ENCODE measurements around the gene COMMD1.
"Not testable (repeated sequence)": the region's sequence is repeated elsewhere in the genome, so short reads cannot be mapped to it uniquely, and the experiment has no call there.

COMMD1 gene

GRCh38 chr2:61888267-61889055 is 17.0 kb upstream of the COMMD1 start, which contains the start of gene CCT4:
Gene CCT4 (minus strand): TSS chr2:61888656. CDS start chr2:61888507, 149 bp downstream.
- Histone ChIP-seq H3K9me3 (ENCODE audit: control insufficient read depth, low read length) (no peaks in the 10 kb centered on the region), H3K9ac (ENCODE audit: low read length) (peak within 1 kb of the TSS; percentile 94), H3K4me3 (ENCODE audit: low read length) (peak within 1 kb of the TSS; percentile 78), H3K27me3 (ENCODE audit: control insufficient read depth, insufficient read depth, low read length) (no peaks in the 10 kb centered on the region), H3K36me3 (ENCODE audit: control insufficient read depth, insufficient read depth, low read length) (no peaks in the 10 kb centered on the region), H3K4me1 (ENCODE audit: control insufficient read depth, insufficient read depth, low read length) (peaks cover 21% of the 10 kb centered on the region)

GRCh38 chr2:61898810-61899209 is 6.7 kb upstream of the COMMD1 start:
- Histone ChIP-seq H3K4me1 (ENCODE audit: control insufficient read depth, insufficient read depth, low read length) (no peaks in the 10 kb centered on the region), H3K27me3 (ENCODE audit: control insufficient read depth, insufficient read depth, low read length) (no peaks in the 10 kb centered on the region), H3K9me3 (ENCODE audit: control insufficient read depth, low read length) (no peaks in the 10 kb centered on the region), H3K4me3 (ENCODE audit: low read length) (no peak overlapping the region), H3K36me3 (ENCODE audit: control insufficient read depth, insufficient read depth, low read length) (no peaks in the 10 kb centered on the region), H3K9ac (ENCODE audit: low read length) (no peak overlapping the region)

GRCh38 chr2:61900281-61900680 is 5.2 kb upstream of the COMMD1 start:
- Histone ChIP-seq H3K9me3 (ENCODE audit: control insufficient read depth, low read length) (no peaks in the 10 kb centered on the region), H3K4me1 (ENCODE audit: control insufficient read depth, insufficient read depth, low read length) (peaks cover 4% of the 10 kb centered on the region), H3K4me3 (ENCODE audit: low read length) (no peak overlapping the region)

GRCh38 chr2:61906186-61906470 is 654 bp downstream of the COMMD1 start:
- H3K9ac ChIP-seq (ENCODE audit: low read length) = peak overlapping the region; percentile 93

More at GRCh38 chr2:61900281-61900680, 5.2 kb upstream of the COMMD1 start:
- Histone ChIP-seq H3K9ac (ENCODE audit: low read length) (no peak overlapping the region), H3K36me3 (ENCODE audit: control insufficient read depth, insufficient read depth, low read length) (no peaks in the 10 kb centered on the region), H3K27me3 (ENCODE audit: control insufficient read depth, insufficient read depth, low read length) (no peaks in the 10 kb centered on the region)

GRCh38 chr2:61909116-61909515 is 3.6 kb downstream of the COMMD1 start:
- H3K4me1 ChIP-seq (ENCODE audit: control insufficient read depth, insufficient read depth, low read length) = peaks cover 4% of the 10 kb centered on the region
- H3K9me3 ChIP-seq (ENCODE audit: control insufficient read depth, low read length) = no peaks in the 10 kb centered on the region
- H3K27me3 ChIP-seq (ENCODE audit: control insufficient read depth, insufficient read depth, low read length) = no peaks in the 10 kb centered on the region
- H3K36me3 ChIP-seq (ENCODE audit: control insufficient read depth, insufficient read depth, low read length) = no peaks in the 10 kb centered on the region
- H3K4me3 ChIP-seq (ENCODE audit: low read length) = no peak overlapping the region
- H3K9ac ChIP-seq (ENCODE audit: low read length) = no peak overlapping the region

More at GRCh38 chr2:61906186-61906470, 654 bp downstream of the COMMD1 start:
- Histone ChIP-seq H3K4me1 (ENCODE audit: control insufficient read depth, insufficient read depth, low read length) (peaks cover 4% of the 10 kb centered on the region), H3K4me3 (ENCODE audit: low read length) (peak overlapping the region; percentile 94), H3K9me3 (ENCODE audit: control insufficient read depth, low read length) (no peaks in the 10 kb centered on the region), H3K36me3 (ENCODE audit: control insufficient read depth, insufficient read depth, low read length) (no peaks in the 10 kb centered on the region), H3K27me3 (ENCODE audit: control insufficient read depth, insufficient read depth, low read length) (no peaks in the 10 kb centered on the region)

GRCh38 chr2:61910603-61911002 is 5.1 kb downstream of the COMMD1 start:
- Histone ChIP-seq H3K36me3 (ENCODE audit: control insufficient read depth, insufficient read depth, low read length) (no peaks in the 10 kb centered on the region), H3K9ac (ENCODE audit: low read length) (no peak overlapping the region), H3K9me3 (ENCODE audit: control insufficient read depth, low read length) (no peaks in the 10 kb centered on the region), H3K4me3 (ENCODE audit: low read length) (no peak overlapping the region), H3K27me3 (ENCODE audit: control insufficient read depth, insufficient read depth, low read length) (no peaks in the 10 kb centered on the region), H3K4me1 (ENCODE audit: control insufficient read depth, insufficient read depth, low read length) (no peaks in the 10 kb centered on the region)

GRCh38 chr2:61911510-61911909 is 6.0 kb downstream of the COMMD1 start:
- H3K27me3 ChIP-seq (ENCODE audit: control insufficient read depth, insufficient read depth, low read length) = no peaks in the 10 kb centered on the region
- H3K36me3 ChIP-seq (ENCODE audit: control insufficient read depth, insufficient read depth, low read length) = no peaks in the 10 kb centered on the region
- no peak overlapping the region for H3K9ac ChIP-seq (ENCODE audit: low read length)

GRCh38 chr2:61914794-61915193 is 9.3 kb downstream of the COMMD1 start:
- not testable (repeated sequence) for H3K27me3 ChIP-seq (ENCODE audit: control insufficient read depth, insufficient read depth, low read length); H3K9me3 ChIP-seq (ENCODE audit: control insufficient read depth, low read length); H3K9ac ChIP-seq (ENCODE audit: low read length); H3K36me3 ChIP-seq (ENCODE audit: control insufficient read depth, insufficient read depth, low read length); H3K4me3 ChIP-seq (ENCODE audit: low read length); H3K4me1 ChIP-seq (ENCODE audit: control insufficient read depth, insufficient read depth, low read length)

More at GRCh38 chr2:61911510-61911909, 6.0 kb downstream of the COMMD1 start:
- Histone ChIP-seq H3K4me1 (ENCODE audit: control insufficient read depth, insufficient read depth, low read length) (no peaks in the 10 kb centered on the region), H3K9me3 (ENCODE audit: control insufficient read depth, low read length) (no peaks in the 10 kb centered on the region), H3K4me3 (ENCODE audit: low read length) (no peak overlapping the region)

GRCh38 chr2:61920548-61920947 is 15.1 kb downstream of the COMMD1 start:
- H3K9me3 ChIP-seq (ENCODE audit: control insufficient read depth, low read length) = no peaks in the 10 kb centered on the region
- H3K4me3 ChIP-seq (ENCODE audit: low read length) = no peak overlapping the region
- H3K9ac ChIP-seq (ENCODE audit: low read length) = no peak overlapping the region
- no peaks in the 10 kb centered on the region for H3K4me1 ChIP-seq (ENCODE audit: control insufficient read depth, insufficient read depth, low read length)
- no peaks in the 10 kb centered on the region for H3K27me3 ChIP-seq (ENCODE audit: control insufficient read depth, insufficient read depth, low read length)
- H3K36me3 ChIP-seq (ENCODE audit: control insufficient read depth, insufficient read depth, low read length) = no peaks in the 10 kb centered on the region

- H3K36me3 ChIP-seq (ENCODE audit: control insufficient read depth, insufficient read depth, low read length) = no peaks in the 10 kb centered on the region
- no peaks in the 10 kb centered on the region for H3K9me3 ChIP-seq (ENCODE audit: control insufficient read depth, low read length)
- no peaks in the 10 kb centered on the region for H3K27me3 ChIP-seq (ENCODE audit: control insufficient read depth, insufficient read depth, low read length)
- no peak overlapping the region for H3K9ac ChIP-seq (ENCODE audit: low read length)
- H3K4me1 ChIP-seq (ENCODE audit: control insufficient read depth, insufficient read depth, low read length) = no peaks in the 10 kb centered on the region
- no peak overlapping the region for H3K4me3 ChIP-seq (ENCODE audit: low read length)
Observed at GRCh38 chr2:61922714-61923113, 17.2 kb downstream of the COMMD1 start.

GRCh38 chr2:61924895-61925663 is 19.6 kb downstream of the COMMD1 start:
- Histone ChIP-seq H3K9ac (ENCODE audit: low read length) (no peak overlapping the region), H3K9me3 (ENCODE audit: control insufficient read depth, low read length) (no peaks in the 10 kb centered on the region), H3K4me1 (ENCODE audit: control insufficient read depth, insufficient read depth, low read length) (no peaks in the 10 kb centered on the region), H3K27me3 (ENCODE audit: control insufficient read depth, insufficient read depth, low read length) (no peaks in the 10 kb centered on the region), H3K36me3 (ENCODE audit: control insufficient read depth, insufficient read depth, low read length) (no peaks in the 10 kb centered on the region), H3K4me3 (ENCODE audit: low read length) (no peak overlapping the region)

Measured in mucosa of stomach (tissue), 1 donor.